Mucosa of descending colon (tissue), 3 donors: ENCODE data around the gene HK3. TPM values are rescaled to one million over a fixed set of nuclear protein-coding genes. Genes with fewer than 3 reads are reported as not detected.

Source experiments
- ATAC-seq: fragments of 200-7000 bp; cut with Tn5 transposase; one replicate; pipeline ENCODE4 v1.9.1; 2020; ENCODE audit warnings: mild to moderate bottlenecking, moderate library complexity
- DNase-seq, 3 donors: peaks; one replicate each; pipeline ENCODE4 v3.0.0-alpha.2; 2020
- H3K36me3 ChIP-seq: fragments of 200-600 bp; one replicate; pipeline ENCODE4 v1.8.0; 2021; ENCODE audit warnings: low read depth, mild to moderate bottlenecking
- H3K4me1 ChIP-seq: fragments of 200-600 bp; one replicate; pipeline ENCODE4 v1.8.0; 2021; ENCODE audit warnings: low read depth, mild to moderate bottlenecking
- H3K4me3 ChIP-seq: fragments of 200-600 bp; one replicate; pipeline ENCODE4 v1.8.0; 2021; ENCODE audit warnings: mild to moderate bottlenecking
- H3K9me3 ChIP-seq: fragments of 200-600 bp; one replicate; pipeline ENCODE4 v1.8.0; 2021; ENCODE audit warnings: mild to moderate bottlenecking
- intact Hi-C, 2 donors: fragments of 100-400 bp; cut with DNase I in 1 of 2; cut with micrococcal nuclease in 1 of 2; formaldehyde crosslinking; loops; one replicate each; pipeline versions ENCODE4 v1.11.0 to v1.11.1; 2022; cut with DNase I, micrococcal nuclease
- total RNA-seq, 3 donors: library from RNA; stranded (reverse); fragmentation: NEBNext Ultra II Directional in 2 of 3; extraction: Animal tissue kit (Norgen Biotek cat#: 25700) in 2 of 3; gene quantifications; one replicate each; pipeline versions ENCODE4 v1.2.1 to v1.2.4, GENCODE V29; 2021 to 2023
- TF ChIP-seq, protein P1 (sequence below): fragments of 200-600 bp; IDR thresholded peaks from one replicate; pipeline ENCODE4 v1.8.0; 2022; ENCODE audit warnings: antibody characterized with exemption, mild to moderate bottlenecking
- donor health status: DM: no; HTN: no; CAD: no; lungs with moderate emphysema.
- donor health status: DM: no; HTN: no; CAD: no.
- donor health status: DM: no; HTN: yes; CAD: no.

HK3 gene
- total RNA-seq, 3 donors from 2014 or later: 2.4 to 12.8 (median 7.7) TPM

DNA sequence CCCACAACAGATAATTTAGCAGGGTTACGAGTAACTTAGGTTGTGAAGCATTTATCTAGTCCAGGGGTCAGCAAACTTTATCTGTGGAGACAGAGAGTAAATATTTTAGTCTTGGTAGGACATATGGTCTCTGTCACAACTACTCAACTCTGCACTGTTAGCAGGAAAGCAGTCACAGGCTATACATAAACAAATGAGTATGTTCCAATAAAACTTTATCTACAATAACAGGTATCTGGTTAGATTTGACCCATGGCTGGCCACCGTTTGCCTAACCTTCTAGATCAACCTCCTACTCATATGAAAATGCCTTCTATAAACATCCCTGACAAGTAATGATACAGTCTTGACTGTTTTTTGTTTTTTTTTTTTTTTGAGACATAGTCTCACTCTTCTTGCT is 13.0 kb upstream of the HK3 start:
- no peak for DNase-seq
- Histone ChIP-seq H3K9me3 (no peaks in the 10 kb centered on the region), H3K4me1 (no peaks in the 10 kb centered on the region), H3K36me3 (peaks cover under 1% of the 10 kb centered on the region), H3K4me3 (no peak overlapping the region)
- TF ChIP-seq, protein P1, sequence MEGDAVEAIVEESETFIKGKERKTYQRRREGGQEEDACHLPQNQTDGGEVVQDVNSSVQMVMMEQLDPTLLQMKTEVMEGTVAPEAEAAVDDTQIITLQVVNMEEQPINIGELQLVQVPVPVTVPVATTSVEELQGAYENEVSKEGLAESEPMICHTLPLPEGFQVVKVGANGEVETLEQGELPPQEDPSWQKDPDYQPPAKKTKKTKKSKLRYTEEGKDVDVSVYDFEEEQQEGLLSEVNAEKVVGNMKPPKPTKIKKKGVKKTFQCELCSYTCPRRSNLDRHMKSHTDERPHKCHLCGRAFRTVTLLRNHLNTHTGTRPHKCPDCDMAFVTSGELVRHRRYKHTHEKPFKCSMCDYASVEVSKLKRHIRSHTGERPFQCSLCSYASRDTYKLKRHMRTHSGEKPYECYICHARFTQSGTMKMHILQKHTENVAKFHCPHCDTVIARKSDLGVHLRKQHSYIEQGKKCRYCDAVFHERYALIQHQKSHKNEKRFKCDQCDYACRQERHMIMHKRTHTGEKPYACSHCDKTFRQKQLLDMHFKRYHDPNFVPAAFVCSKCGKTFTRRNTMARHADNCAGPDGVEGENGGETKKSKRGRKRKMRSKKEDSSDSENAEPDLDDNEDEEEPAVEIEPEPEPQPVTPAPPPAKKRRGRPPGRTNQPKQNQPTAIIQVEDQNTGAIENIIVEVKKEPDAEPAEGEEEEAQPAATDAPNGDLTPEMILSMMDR: no peak
- no peak for ATAC-seq
- intact Hi-C loops: no loop called here

DNA sequence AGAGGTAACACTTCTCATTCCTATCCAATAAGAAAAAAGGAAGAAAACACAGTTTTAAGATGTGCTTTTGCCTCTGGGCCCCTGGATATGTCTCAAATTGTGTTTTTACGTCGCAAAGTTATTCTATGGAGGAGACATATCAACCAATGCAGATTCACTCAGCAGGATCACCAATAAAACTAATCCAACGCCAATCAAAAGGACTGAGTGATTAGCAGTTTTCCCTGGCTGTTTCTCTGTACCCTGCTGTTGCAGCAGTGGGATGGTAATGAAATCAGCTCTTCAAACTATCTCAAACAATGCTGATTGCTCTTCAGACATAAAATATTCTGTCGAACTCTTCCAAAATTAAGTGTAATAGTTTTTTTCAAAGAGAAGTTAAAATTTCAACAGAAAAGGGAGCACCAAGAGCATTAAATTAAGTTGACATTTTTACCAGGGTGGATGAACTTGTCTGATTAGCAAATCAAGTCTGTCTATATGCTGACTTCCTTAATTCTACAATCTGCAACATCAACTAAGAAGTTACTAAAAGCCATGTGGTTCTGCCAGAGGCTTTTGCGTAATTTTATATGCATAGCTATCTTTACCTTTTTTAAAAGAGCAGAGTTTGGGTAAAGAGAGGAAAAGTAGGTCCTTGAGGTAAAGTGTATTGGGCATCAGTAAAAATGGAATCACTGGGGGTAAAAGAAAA is 9.7 kb upstream of the HK3 start:
- intact Hi-C loops: no loop called here
- H3K4me1 ChIP-seq: no peaks in the 10 kb centered on the region
- H3K36me3 ChIP-seq: peaks cover 15% of the 10 kb centered on the region
- TF ChIP-seq, protein P1: no peak
- ATAC-seq (no peak), DNase-seq (no peak)
- no peaks in the 10 kb centered on the region for H3K9me3 ChIP-seq
- no peak overlapping the region for H3K4me3 ChIP-seq

DNA sequence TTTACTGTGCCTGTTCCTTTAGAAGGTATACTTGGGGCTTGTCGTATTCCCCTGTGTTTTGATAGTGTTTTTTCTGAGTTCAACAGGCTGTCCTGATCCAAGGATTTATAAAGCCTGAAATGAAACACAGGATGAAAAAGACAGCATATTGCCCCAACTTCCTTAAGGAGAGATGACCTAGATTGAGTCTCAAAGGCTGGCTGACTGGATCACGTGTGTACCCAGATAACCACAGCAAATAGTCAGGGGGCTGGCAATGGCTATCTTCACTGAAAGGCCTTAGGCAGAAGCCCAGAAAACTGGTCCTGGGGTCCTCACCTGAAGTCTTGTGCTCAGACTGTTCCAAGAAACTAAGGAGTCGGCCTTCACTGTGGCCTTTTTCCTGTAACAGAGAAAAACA is 7.7 kb upstream of the HK3 start:
- H3K9me3 ChIP-seq: no peaks in the 10 kb centered on the region
- H3K36me3 ChIP-seq: peaks cover 15% of the 10 kb centered on the region
- TF ChIP-seq, protein P1: no peak
- no peaks in the 10 kb centered on the region for H3K4me1 ChIP-seq
- intact Hi-C loops: no loop called here
- DNase-seq (no peak), ATAC-seq (no peak)
- no peak overlapping the region for H3K4me3 ChIP-seq

DNA sequence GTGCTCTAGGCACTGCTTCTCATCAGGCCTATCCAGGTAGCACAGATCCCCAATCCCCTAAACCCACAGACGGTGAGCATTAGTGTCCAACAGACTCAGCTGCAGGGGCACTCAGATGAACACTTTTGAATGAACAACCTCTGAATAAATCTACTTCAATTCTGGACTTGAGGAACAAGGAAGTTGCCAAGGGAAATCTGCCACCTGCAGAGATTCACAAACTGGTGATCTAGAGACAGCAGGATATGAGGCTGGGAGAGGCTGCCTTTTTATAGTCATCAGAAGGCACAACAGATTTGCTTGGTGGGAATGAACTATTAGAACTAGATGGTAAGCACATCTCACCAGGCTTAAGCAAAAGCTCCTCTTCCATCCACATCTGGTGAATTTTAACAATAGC is 7.0 kb upstream of the HK3 start:
- H3K4me1 ChIP-seq: no peaks in the 10 kb centered on the region
- ATAC-seq (no peak), DNase-seq (no peak)
- H3K4me3 ChIP-seq: no peak overlapping the region
- intact Hi-C loops: no loop called here
- TF ChIP-seq, protein P1: no peak
- H3K36me3 ChIP-seq: peaks cover 15% of the 10 kb centered on the region
- H3K9me3 ChIP-seq: no peaks in the 10 kb centered on the region

DNA sequence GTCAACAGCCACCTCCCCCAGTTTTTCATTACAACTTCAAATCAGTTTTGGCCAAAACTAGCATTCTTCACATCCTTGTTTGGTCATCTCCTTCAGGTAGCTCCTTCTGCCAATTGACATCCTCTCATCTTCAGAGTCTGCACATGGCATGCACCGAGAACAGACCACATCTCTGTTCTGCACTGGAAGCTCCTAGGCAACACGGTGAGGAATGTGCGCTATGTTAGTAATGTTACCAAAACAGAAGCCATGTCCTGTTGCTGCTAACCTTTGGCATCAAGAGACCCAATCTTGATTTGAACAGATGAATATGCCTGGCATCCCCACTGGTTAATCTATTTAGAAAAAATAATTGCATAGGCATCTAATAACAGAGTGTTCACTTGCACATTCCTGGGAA is 5.1 kb upstream of the HK3 start:
- TF ChIP-seq, protein P1: no peak
- H3K9me3 ChIP-seq: no peaks in the 10 kb centered on the region
- intact Hi-C loops: no loop called here
- DNase-seq (no peak), ATAC-seq (no peak)
- H3K4me1 ChIP-seq: no peaks in the 10 kb centered on the region
- no peak overlapping the region for H3K4me3 ChIP-seq
- H3K36me3 ChIP-seq: peaks cover 15% of the 10 kb centered on the region
